HG03565 (cell line): ENCODE data around the gene TSPAN11.
"Not testable (repeated sequence)": the region's sequence is repeated elsewhere in the genome, so short reads cannot be mapped to it uniquely, and the experiment has no call there.

Source experiments
- ATAC-seq: cut with Tn5 transposase; IDR thresholded peaks from one replicate; pipeline ENCODE4 v1.9.1; 2021; ENCODE audit warnings: mild to moderate bottlenecking, moderate library complexity; ENCODE audit not compliant: unreplicated experiment

The TSPAN11 gene, protein sequence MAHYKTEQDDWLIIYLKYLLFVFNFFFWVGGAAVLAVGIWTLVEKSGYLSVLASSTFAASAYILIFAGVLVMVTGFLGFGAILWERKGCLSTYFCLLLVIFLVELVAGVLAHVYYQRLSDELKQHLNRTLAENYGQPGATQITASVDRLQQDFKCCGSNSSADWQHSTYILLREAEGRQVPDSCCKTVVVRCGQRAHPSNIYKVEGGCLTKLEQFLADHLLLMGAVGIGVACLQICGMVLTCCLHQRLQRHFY

DNA sequence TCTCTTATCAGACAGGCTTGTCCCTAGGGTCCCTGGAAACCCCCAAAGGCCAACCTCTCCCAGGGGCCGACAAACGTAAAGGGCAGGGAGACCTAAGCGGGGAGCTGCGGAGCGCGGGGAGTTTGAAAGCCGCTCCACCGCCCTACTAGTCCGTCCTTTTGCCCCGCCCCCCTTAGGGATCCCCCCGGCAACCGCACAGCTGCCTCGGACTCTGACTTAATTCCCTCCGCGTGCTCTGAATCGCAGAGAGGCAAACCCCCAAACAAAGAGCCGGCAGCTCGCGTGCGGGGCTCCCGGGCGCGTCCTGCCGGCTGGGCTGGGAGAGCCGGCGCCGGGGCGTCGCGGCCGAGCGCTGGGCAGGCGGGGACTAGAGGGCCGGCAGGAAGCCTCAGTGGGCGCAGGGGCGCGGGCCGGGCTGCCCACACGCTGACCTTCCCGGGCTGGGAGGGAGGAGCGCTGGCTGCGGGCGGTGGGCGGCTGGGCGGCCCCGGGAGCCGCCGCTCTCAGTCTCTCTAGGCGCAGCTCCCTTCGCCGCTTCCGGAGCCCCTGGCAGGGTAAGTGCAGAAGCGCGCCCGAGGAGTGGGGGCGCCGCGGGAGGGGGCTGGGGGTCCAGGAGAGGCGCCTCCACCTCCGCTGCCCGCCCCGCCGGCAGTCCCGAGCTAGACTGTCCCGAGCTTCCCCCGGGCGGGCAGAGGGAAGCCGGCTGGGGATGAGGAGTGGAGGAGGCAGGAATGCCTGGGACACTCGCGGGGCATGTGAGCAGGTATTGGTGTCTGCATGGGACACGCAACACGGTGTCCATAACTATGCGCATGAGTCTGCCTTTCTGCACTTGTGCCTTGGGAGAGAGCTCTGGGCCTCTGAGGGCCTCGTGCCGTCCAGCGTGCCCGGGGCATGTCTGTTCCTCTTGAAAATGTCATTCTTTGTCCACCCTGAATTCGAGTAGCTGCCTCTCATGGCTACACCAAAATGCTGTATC lies at the start of gene TSPAN11:
Gene TSPAN11, plus strand, starts transcription at position 506 of the 979 bp plus-strand sequence. CDS start 27,244 bp downstream, outside the sequence.
- no peak for ATAC-seq

DNA sequence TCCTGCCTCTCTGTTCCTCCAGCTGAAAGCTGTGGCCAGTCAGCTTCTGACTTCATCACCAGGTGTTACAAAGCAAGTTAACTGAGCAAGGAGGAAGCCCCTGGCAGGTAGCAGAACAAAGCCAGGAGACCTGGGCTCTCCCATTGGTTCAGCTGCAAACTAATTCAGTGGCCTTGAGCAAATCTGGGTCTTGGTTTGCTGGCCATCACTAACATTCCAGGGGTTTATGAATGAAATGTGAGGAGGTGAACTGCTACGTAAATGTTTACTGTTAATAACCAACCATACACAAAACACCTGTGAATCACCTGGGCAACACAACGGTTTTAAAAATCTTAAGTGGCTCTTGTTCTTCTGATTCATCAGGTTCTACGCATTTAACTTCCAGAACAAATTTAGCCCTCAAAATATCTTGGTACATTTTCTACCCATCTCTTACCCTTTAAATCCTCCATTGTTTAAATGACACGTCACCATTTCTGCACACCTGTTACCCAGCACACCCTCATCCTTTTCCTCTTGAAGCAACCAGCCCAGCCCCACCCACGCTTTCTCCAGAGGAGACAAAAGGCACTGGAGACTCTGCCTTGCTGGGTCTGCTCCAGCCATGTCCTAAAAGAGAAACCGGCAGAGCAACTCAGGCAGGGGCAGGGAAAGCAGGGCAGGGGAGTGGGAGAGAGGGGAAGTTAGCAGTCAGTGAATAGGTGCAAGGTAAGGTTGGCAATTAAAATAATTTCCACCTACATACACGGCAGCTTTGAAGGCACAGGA lies 49.3 kb upstream of the TSPAN11 start:
- ATAC-seq: no peak

DNA sequence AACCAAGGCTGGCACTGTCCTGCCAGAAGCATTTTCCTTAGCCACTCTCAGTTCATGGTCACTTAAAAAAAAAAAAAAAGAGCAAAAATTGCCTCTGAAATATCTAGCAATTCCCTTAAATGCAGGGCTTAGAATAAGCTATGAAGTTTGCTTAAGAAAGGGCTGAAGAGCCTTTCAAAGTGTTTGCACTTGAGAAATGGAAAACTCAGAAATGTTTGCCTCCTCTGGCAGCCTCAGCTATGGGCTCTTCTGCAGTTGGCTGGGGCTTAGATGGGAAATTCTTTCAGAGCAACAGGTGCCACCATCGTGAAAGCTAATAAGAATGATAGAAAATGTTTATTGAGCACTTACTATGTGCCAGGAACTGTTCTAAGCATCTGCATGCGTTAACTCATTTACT lies 48.5 kb upstream of the TSPAN11 start:
- ATAC-seq: no peak

DNA sequence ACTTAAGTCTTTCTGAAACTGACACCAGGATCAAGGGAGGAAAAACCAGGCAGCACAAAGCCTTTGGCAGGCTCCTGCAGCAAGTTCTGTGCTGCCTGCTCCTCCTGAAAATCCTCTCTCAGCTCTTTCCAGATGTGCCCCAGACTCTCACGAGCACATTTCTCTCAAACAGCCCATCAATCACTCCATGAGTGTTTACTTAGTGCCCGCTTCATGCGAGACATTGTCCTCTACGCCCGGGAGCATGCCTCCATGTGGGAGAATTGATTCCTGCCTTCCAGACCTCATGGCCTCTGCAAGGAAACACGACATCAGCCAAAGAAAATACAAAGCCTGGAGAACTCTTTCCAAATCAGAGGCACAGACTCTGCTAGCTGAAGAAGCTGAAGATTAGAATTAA lies 46.5 kb upstream of the TSPAN11 start:
- no peak for ATAC-seq

DNA sequence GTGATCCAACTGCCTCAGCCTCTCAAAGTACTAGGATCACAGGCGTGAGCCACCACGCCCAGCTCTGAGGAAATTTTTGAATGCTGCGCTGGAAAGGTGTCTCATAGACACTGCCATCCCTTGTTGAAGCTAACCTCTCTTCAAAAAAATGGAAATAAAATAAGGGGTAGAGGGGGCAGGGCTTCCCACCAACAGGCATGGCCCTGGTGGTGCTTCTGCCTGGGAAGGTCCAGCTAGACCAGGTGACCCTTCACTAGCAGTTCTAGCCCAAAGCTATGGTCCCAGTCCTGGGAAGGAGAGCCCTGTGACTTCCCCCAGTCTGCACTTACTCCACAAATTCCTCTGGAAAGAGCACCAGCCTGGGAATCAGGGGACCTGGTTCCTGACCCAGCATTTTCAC lies 45.7 kb upstream of the TSPAN11 start:
- ATAC-seq: no peak

DNA sequence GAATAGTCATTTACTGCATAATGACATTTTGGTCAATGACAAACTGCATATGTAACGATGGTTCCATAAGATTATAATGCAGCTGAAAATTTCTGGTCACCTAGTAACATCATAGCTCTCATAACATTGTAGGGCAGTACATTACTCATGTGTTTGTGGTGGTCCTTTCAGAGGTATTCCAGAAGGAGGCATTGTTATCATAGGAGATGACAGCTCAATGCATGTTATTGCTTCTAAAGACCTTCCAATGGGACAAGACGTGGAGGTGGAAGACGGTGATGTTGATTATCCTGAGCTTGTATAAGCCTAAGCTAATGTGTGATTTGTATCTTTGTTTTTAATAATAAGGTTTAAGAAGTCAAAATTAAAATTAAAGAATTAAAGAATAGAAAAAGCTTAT lies 43.8 kb upstream of the TSPAN11 start:
- no peak for ATAC-seq

DNA sequence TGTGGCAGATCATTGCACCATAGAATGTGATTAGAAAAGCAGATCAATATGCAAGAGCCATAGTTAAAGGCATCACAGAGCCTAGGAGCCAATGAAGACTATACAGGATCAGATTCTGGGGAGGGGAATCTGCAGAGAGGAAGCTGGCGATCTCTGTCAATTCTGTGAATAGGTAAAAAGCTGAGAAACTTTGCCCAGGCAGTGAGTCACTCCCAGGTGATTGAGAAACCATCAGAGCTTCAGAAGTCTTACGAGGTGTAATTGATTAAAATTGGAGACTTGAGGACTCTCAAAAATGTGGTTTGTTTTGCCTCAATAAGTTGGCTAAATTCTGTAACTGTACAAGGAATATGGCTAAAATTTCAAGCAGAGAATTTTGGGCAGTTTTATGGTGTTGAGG lies 41.7 kb upstream of the TSPAN11 start:
- no peak for ATAC-seq

DNA sequence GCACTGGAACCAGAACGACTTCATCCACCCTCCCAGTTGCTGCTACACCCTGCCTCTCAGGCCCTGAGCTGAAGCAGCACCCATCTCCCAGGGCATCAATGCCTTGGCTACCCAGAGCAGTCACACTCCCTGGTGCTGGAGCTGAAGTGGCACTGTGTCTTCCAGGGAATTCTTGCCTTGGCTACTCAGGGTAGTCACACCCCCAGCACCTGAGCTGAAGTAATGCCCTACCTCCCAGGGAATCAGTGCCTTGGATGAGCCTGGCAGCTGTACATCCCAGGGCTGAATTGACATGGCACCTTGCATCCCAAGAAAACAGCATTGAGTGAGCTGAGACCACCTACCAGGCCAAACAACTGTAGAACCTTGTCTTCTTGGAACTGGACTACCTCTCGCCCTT lies 41.2 kb upstream of the TSPAN11 start:
- no peak for ATAC-seq

DNA sequence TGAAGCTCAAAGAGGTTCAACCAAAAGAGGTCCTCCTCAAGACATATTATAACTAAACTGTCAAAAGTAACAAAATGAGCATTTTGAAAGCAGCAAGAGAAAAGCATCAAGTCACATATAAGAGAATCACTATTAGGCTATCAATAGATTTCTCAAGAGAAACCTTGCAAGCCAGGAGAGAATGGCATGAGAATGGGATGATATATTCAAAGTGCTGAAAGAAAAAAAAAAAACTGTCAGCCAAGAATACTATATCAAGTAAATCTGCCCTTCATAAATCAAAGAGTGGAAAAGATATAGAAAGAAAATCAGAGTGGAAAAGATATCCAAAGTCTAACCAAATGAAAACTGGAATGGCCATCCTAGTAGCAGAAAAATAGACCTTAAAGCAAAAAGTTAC lies 39.3 kb upstream of the TSPAN11 start:
- ATAC-seq: no peak

DNA sequence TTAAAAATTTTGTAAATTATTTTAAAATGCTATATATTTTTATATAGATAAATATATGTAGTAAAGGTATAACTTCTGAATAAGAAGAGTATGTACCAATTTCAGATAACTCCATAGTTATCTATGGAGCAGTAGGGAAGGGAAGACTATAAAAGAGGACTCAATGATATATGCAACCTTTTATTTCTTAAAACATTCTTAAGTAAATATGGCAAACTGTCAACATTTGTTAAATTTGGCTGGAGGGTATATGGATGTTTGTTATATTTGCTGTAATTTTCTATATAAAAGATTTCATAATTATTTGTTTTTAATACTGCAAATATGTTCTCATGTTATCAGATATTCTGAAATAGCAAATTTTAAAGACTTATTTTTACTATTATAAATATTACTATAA lies 38.3 kb upstream of the TSPAN11 start:
- no peak for ATAC-seq

DNA sequence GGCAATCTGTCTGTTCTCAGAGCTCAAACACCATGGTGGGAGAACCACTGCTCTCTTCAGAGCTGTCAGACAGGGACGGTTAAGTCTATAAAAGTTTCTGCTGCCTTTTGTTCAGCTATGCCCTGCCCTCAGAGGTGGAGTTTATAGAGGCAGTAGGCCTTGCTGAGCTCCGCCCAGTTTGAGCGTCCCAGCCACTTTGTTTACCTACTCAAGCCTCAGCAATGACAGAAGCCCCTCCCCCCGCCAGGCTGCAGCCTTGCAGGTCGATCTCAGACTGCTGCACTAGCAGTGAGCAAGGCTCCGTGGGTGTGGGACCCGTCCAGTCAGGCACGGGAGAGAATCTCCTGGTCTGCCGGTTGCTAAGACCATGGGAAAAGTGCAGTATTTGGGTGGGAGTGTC lies 32.0 kb upstream of the TSPAN11 start:
- not testable (repeated sequence) for ATAC-seq

DNA sequence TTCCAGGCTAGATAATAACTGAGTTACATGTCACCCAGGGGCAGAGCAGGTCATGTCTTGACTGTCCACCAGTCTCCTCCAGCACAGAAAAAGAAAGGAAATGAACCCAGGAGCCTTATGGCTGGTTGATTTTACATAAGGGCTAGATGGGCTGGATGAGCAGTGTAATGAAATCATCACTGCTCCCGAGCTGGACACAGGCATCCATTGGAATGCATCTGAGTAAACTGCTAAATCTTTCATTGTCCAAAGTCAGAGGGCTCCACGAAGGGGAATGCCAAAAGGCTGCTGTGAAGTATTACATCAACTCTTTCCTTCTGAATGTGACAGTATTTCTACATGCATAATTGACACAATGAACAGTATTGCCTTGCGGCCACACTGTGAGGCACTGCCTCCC lies 30.1 kb upstream of the TSPAN11 start:
- ATAC-seq: no peak

DNA sequence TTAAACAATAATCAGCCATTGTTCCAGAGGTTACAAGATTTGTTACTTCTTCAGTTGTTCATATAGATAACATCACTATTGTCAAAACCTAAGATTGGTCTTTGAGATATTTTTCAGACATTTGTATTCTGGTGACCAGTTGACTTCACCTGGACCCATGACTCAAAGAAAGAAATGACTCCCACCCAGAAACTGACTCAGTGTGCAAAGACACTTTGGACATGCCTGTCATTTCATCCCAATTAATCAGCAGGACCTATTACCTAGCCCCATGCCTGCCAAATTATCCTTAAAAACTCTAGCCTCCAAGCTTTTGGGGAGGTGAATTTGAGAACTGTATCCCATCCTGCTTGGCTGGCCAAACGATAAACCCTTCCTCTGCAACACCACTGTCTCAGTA lies 27.7 kb upstream of the TSPAN11 start:
- no peak for ATAC-seq

DNA sequence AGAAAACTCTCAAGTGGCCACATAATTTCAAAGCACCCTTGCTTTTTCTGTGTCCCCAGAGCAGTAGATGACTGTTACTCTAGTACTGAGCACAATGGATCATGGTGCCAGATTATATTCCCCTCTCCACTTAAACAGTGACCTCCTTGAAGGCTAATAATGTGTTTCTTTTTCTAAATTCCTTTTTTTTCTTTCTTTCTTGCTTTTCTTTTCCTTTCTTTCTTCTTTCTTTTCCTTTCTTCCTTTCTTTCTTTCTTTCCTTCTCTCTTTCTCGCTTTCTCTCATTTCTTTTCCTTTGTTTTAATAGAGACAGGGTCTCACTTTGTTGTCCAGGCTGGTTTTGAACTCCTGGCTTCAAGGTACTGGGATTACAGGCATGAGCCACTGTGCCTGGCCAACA lies 26.2 kb upstream of the TSPAN11 start:
- no peak for ATAC-seq

DNA sequence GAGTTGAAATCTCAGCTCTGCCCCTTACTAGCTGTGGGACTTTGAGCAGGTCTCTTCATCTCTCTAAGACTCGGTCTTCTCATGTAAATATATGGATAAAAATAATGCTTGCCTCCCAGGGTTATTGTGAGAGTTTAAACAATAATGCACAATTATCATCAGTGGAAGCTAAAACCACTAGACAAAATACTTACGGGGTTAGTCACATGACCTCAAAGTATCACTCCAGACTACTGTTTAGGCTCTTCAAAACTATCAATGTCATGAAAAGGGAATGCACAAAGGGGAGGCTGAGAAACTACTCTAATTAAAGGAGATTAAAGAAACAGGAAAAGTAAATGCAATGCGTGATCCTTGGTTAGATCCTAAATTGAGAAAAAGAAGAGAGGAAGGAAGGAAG lies 24.5 kb upstream of the TSPAN11 start:
- ATAC-seq: no peak

DNA sequence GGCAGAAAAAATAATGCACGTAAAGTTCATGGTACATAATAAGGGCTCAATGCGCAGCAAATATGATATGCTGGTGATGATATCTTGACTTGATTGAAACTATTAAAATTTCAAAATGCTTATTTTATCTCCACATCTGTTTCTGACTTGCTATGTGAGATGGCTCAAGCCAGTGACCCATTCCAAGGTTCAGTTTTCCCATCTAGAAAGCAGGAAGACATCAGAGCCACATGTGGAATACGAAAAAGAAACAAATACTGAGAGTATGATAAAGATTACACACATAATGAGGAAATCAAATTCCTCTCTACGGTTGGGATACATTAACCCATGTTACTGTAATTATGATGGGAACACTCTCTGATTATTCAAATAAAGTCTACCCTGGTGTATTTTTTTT lies 24.0 kb upstream of the TSPAN11 start:
- ATAC-seq: no peak

DNA sequence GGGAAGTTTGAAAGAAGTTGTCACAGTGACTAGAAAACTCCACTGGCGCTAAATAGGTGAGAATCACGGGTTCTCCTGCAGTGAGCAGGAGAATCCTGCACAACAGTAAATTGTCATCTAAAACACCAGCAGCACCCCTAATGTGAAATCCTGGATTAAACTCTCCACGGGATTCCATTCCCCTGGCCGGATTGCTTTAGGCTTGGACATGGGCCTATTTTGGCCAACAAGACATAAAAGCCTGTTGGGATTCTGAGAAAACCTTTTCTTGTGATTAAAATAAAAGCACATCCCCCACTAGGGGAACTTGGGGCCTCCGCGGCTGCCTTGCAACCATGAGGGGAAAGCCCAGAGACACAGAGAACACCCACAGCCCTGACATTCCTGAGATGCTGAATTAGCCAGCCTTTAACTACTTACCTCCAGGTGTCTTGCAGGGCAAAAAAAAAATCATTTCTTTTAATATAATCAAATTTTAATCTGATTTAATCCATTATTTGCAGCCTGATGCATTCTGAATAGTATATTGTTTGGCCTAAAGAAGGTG lies 21.0 kb upstream of the TSPAN11 start:
- ATAC-seq: no peak

DNA sequence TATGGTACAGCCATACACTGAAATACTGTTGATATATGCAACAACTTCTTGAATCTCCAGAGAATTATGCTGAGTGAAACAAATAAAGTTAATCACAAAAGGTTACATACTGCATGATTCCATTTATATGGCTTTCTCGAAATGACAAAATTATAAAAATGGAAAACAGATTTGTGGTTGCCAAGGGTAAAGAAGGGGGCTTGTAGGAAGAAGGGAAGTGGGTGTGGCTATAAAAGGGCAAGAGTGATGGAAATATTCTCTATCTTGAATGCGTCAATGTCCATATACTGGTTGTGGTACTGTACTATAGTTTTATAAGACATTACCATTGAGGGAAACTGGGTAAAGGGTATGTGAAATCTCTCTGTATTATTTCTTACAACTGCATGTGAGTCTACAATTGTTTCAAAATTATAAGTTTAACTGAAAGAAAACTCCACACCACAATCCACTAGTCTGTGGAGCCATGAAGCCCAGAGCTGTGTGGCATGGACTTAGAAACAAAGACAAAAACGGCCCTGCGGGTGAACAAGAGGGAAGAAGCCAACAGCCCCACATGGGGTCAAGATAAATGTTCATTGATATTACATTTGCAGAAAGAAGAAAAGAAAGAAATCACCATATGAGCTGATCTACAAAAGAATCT lies 18.3 kb upstream of the TSPAN11 start:
- ATAC-seq: no peak

DNA sequence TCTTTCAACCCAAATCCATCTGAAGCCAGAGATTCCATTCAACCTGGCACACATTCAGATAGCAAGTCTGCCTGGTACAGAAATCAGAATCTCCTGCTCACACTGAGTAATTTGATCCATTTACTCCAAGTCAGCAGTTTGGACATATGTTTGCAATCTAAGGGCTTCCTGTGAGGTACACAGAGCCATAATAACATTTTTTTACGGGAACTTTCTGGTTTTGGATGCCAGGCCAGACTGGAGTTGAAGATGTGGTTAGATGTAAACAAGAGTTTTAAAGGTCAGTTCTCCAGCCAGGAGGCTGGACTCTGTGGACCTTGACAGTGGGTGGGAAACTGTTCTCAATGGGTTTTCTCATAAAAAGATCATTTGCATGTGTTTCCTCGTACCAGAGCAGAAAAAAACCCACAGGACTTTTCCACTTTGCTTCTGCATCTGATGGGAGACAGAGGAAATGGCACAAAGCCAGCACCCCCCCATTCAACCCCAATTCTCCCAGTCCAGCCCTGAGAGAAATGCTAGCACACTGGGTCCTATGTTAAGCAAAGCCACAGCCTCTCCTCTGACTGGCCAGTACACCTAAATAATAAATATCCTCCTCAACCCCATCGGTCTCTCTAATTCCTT lies 17.7 kb upstream of the TSPAN11 start:
- ATAC-seq: no peak

DNA sequence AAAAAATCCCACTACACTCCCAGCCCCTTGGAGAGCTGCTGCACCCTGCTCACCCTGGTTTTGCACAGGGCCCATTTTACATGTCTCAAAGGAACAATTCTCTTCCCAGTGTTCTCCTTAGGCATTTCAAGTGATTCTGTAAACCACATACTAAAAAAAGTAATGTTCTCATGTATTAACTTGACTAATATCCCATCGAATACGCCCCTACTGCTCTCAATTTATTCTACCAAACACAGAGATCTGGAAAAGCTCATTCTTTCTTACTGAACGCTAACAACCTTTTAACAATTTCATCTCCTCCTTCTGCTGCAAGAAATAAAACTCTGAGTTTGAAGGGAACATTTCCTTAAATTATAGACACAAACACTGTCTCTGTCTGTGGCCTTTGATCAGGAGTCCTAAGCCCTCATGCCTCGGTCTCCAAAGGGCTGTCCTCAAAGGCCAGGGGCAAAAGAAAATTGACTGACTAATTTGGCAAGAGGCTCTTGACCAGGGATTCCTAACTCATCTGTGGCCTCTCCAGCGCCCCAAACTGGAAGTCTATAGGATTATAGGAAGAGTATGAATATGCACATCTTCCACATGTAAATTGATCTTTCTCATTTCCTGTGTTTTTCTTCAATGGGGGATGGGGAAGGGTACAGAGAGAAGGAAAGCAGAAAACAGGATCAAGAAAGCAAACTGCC lies 17.1 kb upstream of the TSPAN11 start:
- no peak for ATAC-seq
